ENCODE results near the gene USP40. TPM values are rescaled to one million over a fixed set of nuclear protein-coding genes. Genes with fewer than 3 reads are reported as not detected.

The USP40 gene
- total RNA-seq (10 to 100 TPM; 18.4 to 21.6 TPM), polyA plus RNA-seq (1 to 10 TPM; 4.4 to 5.1 TPM)

DNA sequence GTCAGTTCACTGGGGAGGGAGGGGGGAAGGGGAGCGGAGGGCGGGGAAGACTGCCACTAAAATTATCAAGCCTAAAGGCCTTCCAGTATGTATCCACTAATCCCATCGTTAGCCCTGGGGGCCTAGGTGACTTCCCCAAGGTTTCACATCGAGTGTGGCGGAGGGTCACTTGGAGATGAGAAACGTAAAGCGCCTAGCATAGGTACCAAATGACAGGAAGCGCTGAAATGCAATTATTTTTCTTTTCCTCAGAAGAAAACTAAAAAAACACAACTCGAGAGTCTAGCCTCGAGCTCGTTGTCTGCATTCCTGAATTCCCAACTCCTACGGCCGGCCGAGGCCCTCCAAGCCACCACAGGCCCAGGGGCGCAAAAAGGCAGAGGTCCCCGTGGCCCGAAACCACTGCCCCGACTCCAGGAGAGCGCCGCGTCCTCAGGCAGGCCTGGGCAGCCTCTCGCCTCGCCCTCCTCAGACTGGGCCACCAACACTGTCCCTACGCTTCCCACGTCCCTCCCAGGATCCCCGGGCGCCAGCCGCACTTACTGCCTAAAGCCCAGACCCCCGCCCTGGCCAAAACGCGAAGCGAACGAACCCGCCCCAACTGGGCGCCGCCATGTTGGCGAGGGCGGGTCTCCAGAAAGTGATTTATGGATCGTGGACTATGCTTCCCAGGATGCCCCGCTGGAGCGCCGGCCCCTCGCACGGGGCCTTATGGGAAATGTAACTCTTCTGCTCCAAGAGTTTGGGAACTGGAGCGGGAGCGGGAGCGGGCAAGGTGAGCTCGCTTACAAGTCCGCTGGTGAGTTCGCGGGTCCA is at the start of gene USP40:
Gene USP40 (minus strand): TSS at position 642 of the 816 bp plus-strand sequence. CDS start 1,228 bp downstream, outside the sequence.
- Mint-ChIP-seq H3K9me3 (no peaks in the 10 kb centered on the region), H3K36me3 (peaks cover 3 to 11% of the 10 kb centered on the region in 2 donors), H3K27me3 (peaks cover 0 to 2% of the 10 kb centered on the region in 2 donors), H3K4me1 (peaks cover 4 to 10% (median 7%) of the 10 kb centered on the region in 4 donors), H3K4me3 (peak within 1 kb of the TSS; percentile 95 to 99 (median 97)), H3K27ac (peak within 1 kb of the TSS; percentile 87 to 98 (median 95))
- Histone ChIP-seq H3K4me1 (ENCODE audit: insufficient read depth, low read length) (peaks cover 9% of the 10 kb centered on the region), H3K4me3 (ENCODE audit: low read length in 2 of 2) (peak within 1 kb of the TSS; percentile 78 to 83), H3K9me3 (ENCODE audit: control insufficient read depth in 1 of 2, low read length in 2 of 2) (no peaks in the 10 kb centered on the region), H3K36me3 (ENCODE audit: insufficient read depth, low read length) (no peaks in the 10 kb centered on the region), H3K27me3 (ENCODE audit: insufficient read depth, low read length) (no peaks in the 10 kb centered on the region), H3K27ac (ENCODE audit: low read depth, low read length) (peak within 1 kb of the TSS; percentile 74)
- intact Hi-C loops (cut with micrococcal nuclease), result no loop called here
- peak; percentile 27 to 59 (median 41) for DNase-seq
- CTCF ChIA-PET (ENCODE audit: partially characterized antibody), result interaction anchor here (1.0 kb wide), 1 partner anchor 8 kb away, joined by 3 read pairs; no protein-coding TSS in a partner anchor
- POLR2A ChIA-PET (ENCODE audit: partially characterized antibody), result interaction anchor here (0.6 to 1.8 kb wide), 4 partner anchors 9 to 486 kb away, joined by 3 to 5 read pairs (median 3); no protein-coding TSS in a partner anchor

- CTCF ChIA-PET (ENCODE audit: partially characterized antibody), result no interaction called here
- H3K4me1 Mint-ChIP-seq, result no peaks in the 10 kb centered on the region
- no peaks in the 10 kb centered on the region for H3K4me1 ChIP-seq (ENCODE audit: insufficient read depth, low read length)
- peaks cover 23 to 25% of the 10 kb centered on the region in 2 donors for H3K27me3 Mint-ChIP-seq
- no peaks in the 10 kb centered on the region for H3K36me3 ChIP-seq (ENCODE audit: insufficient read depth, low read length)
- H3K27ac Mint-ChIP-seq, result no peak overlapping the region
- H3K9me3 Mint-ChIP-seq, result peaks cover 3 to 60% (median 27%) of the 10 kb centered on the region in 8 donors
- no peaks in the 10 kb centered on the region for H3K27me3 ChIP-seq (ENCODE audit: insufficient read depth, low read length)
- H3K27ac ChIP-seq (ENCODE audit: low read depth, low read length), result no peak overlapping the region
- H3K4me3 ChIP-seq (ENCODE audit: low read length in 2 of 2), result no peak overlapping the region
- H3K9me3 ChIP-seq (ENCODE audit: control insufficient read depth in 1 of 2, low read length in 2 of 2), result no peaks in the 10 kb centered on the region
- DNase-seq, result no peak
- intact Hi-C loops (cut with micrococcal nuclease), result no loop called here
- POLR2A ChIA-PET (ENCODE audit: partially characterized antibody), result no interaction called here
- H3K4me3 Mint-ChIP-seq, result no peak overlapping the region
- H3K36me3 Mint-ChIP-seq, result peaks cover 0 to 2% of the 10 kb centered on the region in 2 donors
These were observed 44.7 kb upstream of the USP40 start for GRCh38 chr2:233611284-233611683.

DNA sequence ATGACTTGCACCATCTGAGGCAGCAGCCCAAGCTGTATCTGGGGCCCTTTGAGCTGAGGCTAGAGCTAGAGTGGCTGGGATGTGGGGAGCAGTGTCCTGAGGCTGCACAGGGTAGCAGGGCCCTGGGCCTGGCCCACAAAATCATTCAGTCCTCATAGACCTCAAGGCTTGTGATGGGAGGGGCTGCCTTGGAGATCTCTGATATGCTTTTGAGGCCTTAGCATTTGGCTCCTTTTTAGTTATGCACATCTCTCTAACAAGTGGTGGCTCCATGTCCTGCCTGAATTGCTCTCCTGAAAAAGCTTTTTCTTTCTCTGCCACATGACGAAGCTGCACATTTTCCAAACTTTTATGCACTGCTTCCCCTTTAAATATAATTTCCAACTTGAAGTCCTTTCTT is 39.1 kb upstream of the USP40 start:
- CTCF ChIA-PET (ENCODE audit: partially characterized antibody), result no interaction called here
- no peaks in the 10 kb centered on the region for H3K36me3 ChIP-seq (ENCODE audit: insufficient read depth, low read length)
- no peaks in the 10 kb centered on the region for H3K4me1 ChIP-seq (ENCODE audit: insufficient read depth, low read length)
- Mint-ChIP-seq H3K4me3 (no peak overlapping the region), H3K27ac (no peak overlapping the region), H3K27me3 (peaks cover 10 to 14% of the 10 kb centered on the region in 2 donors), H3K9me3 (peaks cover 0 to 15% (median 5%) of the 10 kb centered on the region in 8 donors), H3K4me1 (no peaks in the 10 kb centered on the region), H3K36me3 (no peaks in the 10 kb centered on the region)
- intact Hi-C loops (cut with micrococcal nuclease), result no loop called here
- peaks cover 5% of the 10 kb centered on the region for H3K27me3 ChIP-seq (ENCODE audit: insufficient read depth, low read length)
- H3K9me3 ChIP-seq (ENCODE audit: control insufficient read depth in 1 of 2, low read length in 2 of 2), result no peaks in the 10 kb centered on the region
- H3K4me3 ChIP-seq (ENCODE audit: low read length in 2 of 2), result no peak overlapping the region
- POLR2A ChIA-PET (ENCODE audit: partially characterized antibody), result no interaction called here
- no peak overlapping the region for H3K27ac ChIP-seq (ENCODE audit: low read depth, low read length)
- no peak for DNase-seq

GRCh38 chr2:233604826-233605225 is 38.2 kb upstream of the USP40 start:
- Mint-ChIP-seq H3K27me3 (peaks cover 15 to 17% of the 10 kb centered on the region in 2 donors), H3K4me3 (no peak overlapping the region), H3K4me1 (no peaks in the 10 kb centered on the region), H3K27ac (no peak overlapping the region), H3K36me3 (no peaks in the 10 kb centered on the region), H3K9me3 (peaks cover 0 to 11% (median 2%) of the 10 kb centered on the region in 8 donors)
- no peaks in the 10 kb centered on the region for H3K9me3 ChIP-seq (ENCODE audit: control insufficient read depth in 1 of 2, low read length in 2 of 2)
- no peak for DNase-seq
- intact Hi-C loops (cut with micrococcal nuclease), result no loop called here
- H3K27me3 ChIP-seq (ENCODE audit: insufficient read depth, low read length), result peaks cover 5% of the 10 kb centered on the region
- no peaks in the 10 kb centered on the region for H3K36me3 ChIP-seq (ENCODE audit: insufficient read depth, low read length)
- no peak overlapping the region for H3K27ac ChIP-seq (ENCODE audit: low read depth, low read length)
- POLR2A ChIA-PET (ENCODE audit: partially characterized antibody), result no interaction called here
- no peaks in the 10 kb centered on the region for H3K4me1 ChIP-seq (ENCODE audit: insufficient read depth, low read length)
- no peak overlapping the region for H3K4me3 ChIP-seq (ENCODE audit: low read length in 2 of 2)
- CTCF ChIA-PET (ENCODE audit: partially characterized antibody), result no interaction called here

DNA sequence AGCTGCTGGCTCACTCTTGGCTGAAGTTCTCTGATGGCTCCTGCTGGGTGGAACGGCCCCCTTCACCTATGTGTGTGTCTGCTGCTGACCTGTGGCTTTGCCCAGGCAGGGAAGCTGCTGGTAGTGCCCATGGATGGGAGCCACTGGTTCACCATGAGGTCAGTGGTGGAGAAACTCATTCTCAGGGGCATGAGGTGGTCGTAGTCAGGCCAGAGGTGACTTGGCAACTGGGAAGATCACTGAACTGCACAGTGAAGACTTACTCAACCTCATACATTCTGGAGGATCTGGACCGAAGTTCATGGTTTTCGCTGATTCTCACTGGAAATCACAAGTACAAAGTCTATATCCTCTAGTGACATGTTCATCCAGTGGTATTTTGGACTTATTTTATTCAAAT is 36.9 kb upstream of the USP40 start:
- no peaks in the 10 kb centered on the region for H3K36me3 Mint-ChIP-seq
- peaks cover 0 to 11% (median 2%) of the 10 kb centered on the region in 8 donors for H3K9me3 Mint-ChIP-seq
- Histone ChIP-seq H3K4me1 (ENCODE audit: insufficient read depth, low read length) (no peaks in the 10 kb centered on the region), H3K9me3 (ENCODE audit: control insufficient read depth in 1 of 2, low read length in 2 of 2) (no peaks in the 10 kb centered on the region), H3K36me3 (ENCODE audit: insufficient read depth, low read length) (no peaks in the 10 kb centered on the region), H3K4me3 (ENCODE audit: low read length in 2 of 2) (no peak overlapping the region), H3K27me3 (ENCODE audit: insufficient read depth, low read length) (peaks cover 5% of the 10 kb centered on the region), H3K27ac (ENCODE audit: low read depth, low read length) (no peak overlapping the region)
- H3K4me1 Mint-ChIP-seq, result no peaks in the 10 kb centered on the region
- no peak overlapping the region for H3K4me3 Mint-ChIP-seq
- H3K27ac Mint-ChIP-seq, result no peak overlapping the region
- ChIA-PET CTCF (ENCODE audit: partially characterized antibody) (no interaction called here), POLR2A (ENCODE audit: partially characterized antibody) (no interaction called here)
- intact Hi-C loops (cut with micrococcal nuclease), result no loop called here
- H3K27me3 Mint-ChIP-seq, result peaks cover 11 to 17% of the 10 kb centered on the region in 2 donors
- no peak for DNase-seq

DNA sequence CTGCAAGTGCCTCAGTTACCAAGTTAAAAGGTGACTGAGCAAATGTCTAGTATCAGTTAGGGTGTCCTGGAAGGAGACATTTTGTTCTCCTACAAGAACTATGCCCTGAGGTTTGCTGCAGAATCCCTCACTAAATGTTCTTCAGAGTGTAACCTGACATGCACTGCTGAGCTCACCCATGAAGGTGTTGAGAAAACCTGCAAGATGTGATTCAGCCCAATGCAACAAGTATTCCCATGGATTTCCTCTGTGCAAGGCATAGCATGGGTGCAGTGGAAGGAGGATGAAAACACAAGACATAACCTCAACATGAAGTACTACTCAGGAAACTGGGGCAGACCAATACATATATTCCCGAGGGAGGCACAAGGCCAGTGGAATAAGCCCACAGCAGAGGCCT is 35.5 kb upstream of the USP40 start:
- H3K27ac ChIP-seq (ENCODE audit: low read depth, low read length), result no peak overlapping the region
- H3K36me3 Mint-ChIP-seq, result no peaks in the 10 kb centered on the region
- H3K27me3 ChIP-seq (ENCODE audit: insufficient read depth, low read length), result peaks cover 5% of the 10 kb centered on the region
- DNase-seq, result no peak
- no peak overlapping the region for H3K27ac Mint-ChIP-seq
- no peaks in the 10 kb centered on the region for H3K9me3 ChIP-seq (ENCODE audit: control insufficient read depth in 1 of 2, low read length in 2 of 2)
- intact Hi-C loops (cut with micrococcal nuclease), result no loop called here
- peaks cover 0 to 11% (median 2%) of the 10 kb centered on the region in 8 donors for H3K9me3 Mint-ChIP-seq
- POLR2A ChIA-PET (ENCODE audit: partially characterized antibody), result no interaction called here
- H3K27me3 Mint-ChIP-seq, result peaks cover 11 to 16% of the 10 kb centered on the region in 2 donors
- H3K4me1 ChIP-seq (ENCODE audit: insufficient read depth, low read length), result no peaks in the 10 kb centered on the region
- H3K4me3 Mint-ChIP-seq, result no peak overlapping the region
- H3K4me3 ChIP-seq (ENCODE audit: low read length in 2 of 2), result no peak overlapping the region
- no peaks in the 10 kb centered on the region for H3K4me1 Mint-ChIP-seq
- CTCF ChIA-PET (ENCODE audit: partially characterized antibody), result no interaction called here
- no peaks in the 10 kb centered on the region for H3K36me3 ChIP-seq (ENCODE audit: insufficient read depth, low read length)

- Histone ChIP-seq H3K4me3 (ENCODE audit: low read length in 2 of 2) (no peak overlapping the region), H3K4me1 (ENCODE audit: insufficient read depth, low read length) (no peaks in the 10 kb centered on the region), H3K36me3 (ENCODE audit: insufficient read depth, low read length) (no peaks in the 10 kb centered on the region), H3K27me3 (ENCODE audit: insufficient read depth, low read length) (peaks cover 5% of the 10 kb centered on the region), H3K27ac (ENCODE audit: low read depth, low read length) (no peak overlapping the region), H3K9me3 (ENCODE audit: control insufficient read depth in 1 of 2, low read length in 2 of 2) (no peaks in the 10 kb centered on the region)
- Mint-ChIP-seq H3K27me3 (peaks cover 11 to 16% of the 10 kb centered on the region in 2 donors), H3K36me3 (no peaks in the 10 kb centered on the region), H3K27ac (no peak overlapping the region), H3K9me3 (peaks cover 0 to 11% (median 1%) of the 10 kb centered on the region in 8 donors), H3K4me1 (no peaks in the 10 kb centered on the region), H3K4me3 (no peak overlapping the region)
- ChIA-PET POLR2A (ENCODE audit: partially characterized antibody) (no interaction called here), CTCF (ENCODE audit: partially characterized antibody) (no interaction called here)
- intact Hi-C loops (cut with micrococcal nuclease), result no loop called here
- no peak for DNase-seq
These were observed 33.8 kb upstream of the USP40 start for GRCh38 chr2:233600386-233600785.
